Naive thymus-derived CD4-positive, alpha-beta T cell (primary cell): ENCODE data around the gene COL24A1. TPM values are rescaled to one million over a fixed set of nuclear protein-coding genes. Genes with fewer than 3 reads are reported as not detected.
"Not testable (repeated sequence)": the region's sequence is repeated elsewhere in the genome, so short reads cannot be mapped to it uniquely, and the experiment has no call there.

Experiments used
- ATAC-seq: fragments of 150-1000 bp; cut with Tn5 transposase; 2 replicates; pipeline ENCODE4 v1.10.0; 2021; ENCODE audit warnings: mild to moderate bottlenecking, moderate library complexity
- CTCF ChIA-PET: fragments of 350-600 bp; sonication (Branson Sonifier 250); formaldehyde crosslinking; loops from one replicate; lab custom pipeline; 2021; ENCODE audit warnings: antibody characterized with exemption; lab: Charles Lee
- POLR2A ChIA-PET: fragments of 350-600 bp; sonication (Branson Sonifier 250); formaldehyde crosslinking; loops from one replicate; lab custom pipeline; 2021; ENCODE audit warnings: antibody characterized with exemption, inconsistent platforms; lab: Charles Lee
- DNase-seq, 9 donors: peaks; one replicate each; pipeline versions ENCODE4 v3.0.0 to v3.0.0-alpha.2; 2020 to 2022; ENCODE audit warnings: mixed read lengths in 1 of 9
- H3K27ac ChIP-seq: one replicate; pipeline ENCODE4 v1.7.0; 2013; ENCODE audit warnings: mild to moderate bottlenecking, low read depth, low read length, moderate library complexity
- H3K27me3 ChIP-seq, 2 donors: one replicate each; pipeline ENCODE4 v1.7.0; 2013; ENCODE audit warnings: low read length in 2 of 2, mild to moderate bottlenecking in 2 of 2, moderate library complexity in 2 of 2; ENCODE audit not compliant: control insufficient read depth in 2 of 2, insufficient read depth in 2 of 2
- H3K36me3 ChIP-seq, 3 experiments: 1 replicate in 2 of 3; 2 replicates in 1 of 3; pipeline ENCODE4 v1.7.0; 2013; ENCODE audit warnings: low read length in 3 of 3, mild to moderate bottlenecking in 3 of 3, moderate library complexity in 1 of 3; ENCODE audit not compliant: insufficient read depth in 3 of 3, control insufficient read depth in 2 of 3
- H3K4me1 ChIP-seq, 2 donors: one replicate each; pipeline ENCODE4 v1.7.0; 2013; ENCODE audit warnings: low read length in 2 of 2, mild to moderate bottlenecking in 2 of 2, moderate library complexity in 1 of 2; ENCODE audit not compliant: control insufficient read depth in 2 of 2, insufficient read depth in 2 of 2
- H3K4me3 ChIP-seq: 2 replicates; pipeline ENCODE4 v1.7.0; 2013; ENCODE audit warnings: mild to moderate bottlenecking, low read length
- H3K9me3 ChIP-seq, 3 experiments: 1 replicate in 2 of 3; 2 replicates in 1 of 3; pipeline ENCODE4 v1.7.0; 2013; ENCODE audit warnings: low read length in 3 of 3; ENCODE audit not compliant: control insufficient read depth in 2 of 3
- H3K27ac Mint-ChIP-seq, 9 donors: one replicate each; pipeline ENCODE4 v1.8.0; 2020 to 2022; ENCODE audit warnings: mixed read lengths in 9 of 9, mild to moderate bottlenecking in 8 of 9, moderate library complexity in 5 of 9, inconsistent platforms in 2 of 9
- H3K27me3 Mint-ChIP-seq, 5 donors: one replicate each; pipeline ENCODE4 v1.8.0; 2021 to 2022; ENCODE audit warnings: mixed read lengths in 5 of 5, mild to moderate bottlenecking in 1 of 5
- H3K36me3 Mint-ChIP-seq, 5 donors: one replicate each; pipeline ENCODE4 v1.8.0; 2020 to 2022; ENCODE audit warnings: mixed read lengths in 5 of 5, mild to moderate bottlenecking in 3 of 5, inconsistent platforms in 1 of 5
- H3K4me1 Mint-ChIP-seq, 7 donors: one replicate each; pipeline ENCODE4 v1.8.0; 2020 to 2022; ENCODE audit warnings: mixed read lengths in 7 of 7, mild to moderate bottlenecking in 3 of 7, inconsistent platforms in 1 of 7
- H3K4me3 Mint-ChIP-seq, 10 donors: one replicate each; pipeline ENCODE4 v1.8.0; 2020 to 2022; ENCODE audit warnings: mild to moderate bottlenecking in 10 of 10, mixed read lengths in 10 of 10, moderate library complexity in 6 of 10, inconsistent platforms in 2 of 10
- H3K9me3 Mint-ChIP-seq, 11 donors: one replicate each; pipeline ENCODE4 v1.8.0; 2020 to 2022; ENCODE audit warnings: mixed read lengths in 11 of 11, mild to moderate bottlenecking in 4 of 11, inconsistent platforms in 1 of 11, moderate library complexity in 1 of 11
- intact Hi-C, 2 donors: fragments of 100-400 bp; cut with micrococcal nuclease; formaldehyde crosslinking; loops; one replicate each; pipeline ENCODE4 v1.15.1; 2023
- polyA plus RNA-seq, 2 donors: library from polyadenylated mRNA; unstranded; fragments of 300-500 nt; fragmentation: Illumina TruSeq; gene quantifications; one replicate each; pipeline ENCODE4 v1.2.3, GENCODE V29; 2021
- total RNA-seq, 6 experiments: library from RNA in 5 of 6; stranded (reverse) in 5 of 6; gene quantifications; 1 replicate in 5 of 6; 2 replicates in 1 of 6; pipeline ENCODE4 v1.2.3 and lab custom pipeline; 2021 to 2026

The COL24A1 gene
- total and polyA plus RNA-seq, 7 experiments from 2014 or later, result 0.40 to 1.5 TPM; not detected in 5

GRCh38 chr1:85864727-85865126 is 291.8 kb downstream of the COL24A1 start:
- Histone ChIP-seq H3K4me1 (no peaks in the 10 kb centered on the region), H3K27ac (no peak overlapping the region), H3K36me3 (no peaks in the 10 kb centered on the region), H3K9me3 (no peaks in the 10 kb centered on the region), H3K4me3 (no peak overlapping the region), H3K27me3 (no peaks in the 10 kb centered on the region)
- Mint-ChIP-seq H3K36me3 (no peaks in the 10 kb centered on the region), H3K4me1 (no peaks in the 10 kb centered on the region), H3K27ac (no peak overlapping the region), H3K9me3 (peaks cover 0 to 5% (median 0%) of the 10 kb centered on the region in 11 donors), H3K4me3 (no peak overlapping the region), H3K27me3 (peaks cover 0 to 7% (median 0%) of the 10 kb centered on the region in 5 donors)
- no peak for DNase-seq
- CTCF ChIA-PET, result no interaction called here
- POLR2A ChIA-PET, result no interaction called here
- no peak for ATAC-seq
- intact Hi-C loops, result no loop called here

DNA sequence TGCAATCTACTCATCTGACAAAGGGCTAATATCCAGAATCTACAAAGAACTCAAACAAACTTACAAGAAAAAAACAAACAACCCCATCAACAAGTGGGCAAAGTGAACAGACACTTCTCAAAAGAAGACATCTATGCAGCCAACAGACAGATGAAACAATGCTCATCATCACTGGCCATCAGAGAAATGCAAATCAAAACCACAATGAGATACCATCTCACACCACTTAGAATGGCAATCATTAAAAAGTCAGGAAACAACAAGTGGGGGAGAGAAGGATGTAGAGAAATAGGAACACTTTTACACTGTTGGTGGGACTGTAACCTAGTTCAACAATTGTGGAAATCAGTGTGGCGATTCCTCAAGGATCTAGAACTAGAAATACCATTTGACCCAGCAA is 292.9 kb downstream of the COL24A1 start:
- ATAC-seq, DNase-seq, intact Hi-C loops, H3K9me3 ChIP-seq, H3K4me1 ChIP-seq, H3K36me3 Mint-ChIP-seq, H3K27ac ChIP-seq, H3K36me3 ChIP-seq, H3K9me3 Mint-ChIP-seq, H3K4me3 Mint-ChIP-seq, H3K4me3 ChIP-seq, H3K27ac Mint-ChIP-seq, POLR2A ChIA-PET, H3K4me1 Mint-ChIP-seq, CTCF ChIA-PET, H3K27me3 ChIP-seq: not testable (repeated sequence)
- peaks cover 0 to 11% (median 0%) of the 10 kb centered on the region in 5 donors for H3K27me3 Mint-ChIP-seq

DNA sequence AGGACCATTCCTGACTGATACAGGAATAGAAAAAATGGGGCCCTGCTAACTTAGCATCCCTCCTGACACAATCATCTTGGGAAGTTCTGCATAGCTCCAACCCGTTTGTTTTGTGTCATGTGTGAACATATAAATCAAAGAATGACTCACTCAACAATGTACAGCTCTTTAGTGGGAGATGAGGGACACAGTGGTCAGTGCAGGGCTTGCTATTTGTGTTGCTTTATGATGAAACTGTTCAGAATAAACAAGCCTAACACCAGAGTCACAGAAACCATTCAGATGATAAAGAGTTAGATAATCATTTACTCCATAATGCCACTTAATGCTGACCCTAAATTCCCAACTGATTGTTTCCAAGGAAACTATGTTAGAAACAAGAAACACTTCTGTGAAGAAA is 294.1 kb downstream of the COL24A1 start:
- no peak overlapping the region for H3K27ac Mint-ChIP-seq
- CTCF ChIA-PET, result no interaction called here
- H3K36me3 Mint-ChIP-seq, result no peaks in the 10 kb centered on the region
- intact Hi-C loops, result no loop called here
- Histone ChIP-seq H3K36me3 (no peaks in the 10 kb centered on the region), H3K4me3 (no peak overlapping the region), H3K4me1 (no peaks in the 10 kb centered on the region), H3K27ac (no peak overlapping the region), H3K27me3 (no peaks in the 10 kb centered on the region), H3K9me3 (no peaks in the 10 kb centered on the region)
- H3K4me3 Mint-ChIP-seq, result no peak overlapping the region
- peaks cover 0 to 5% (median 0%) of the 10 kb centered on the region in 11 donors for H3K9me3 Mint-ChIP-seq
- no peaks in the 10 kb centered on the region for H3K4me1 Mint-ChIP-seq
- POLR2A ChIA-PET, result no interaction called here
- no peak for ATAC-seq
- DNase-seq, result no peak
- H3K27me3 Mint-ChIP-seq, result peaks cover 0 to 12% (median 0%) of the 10 kb centered on the region in 5 donors

DNA sequence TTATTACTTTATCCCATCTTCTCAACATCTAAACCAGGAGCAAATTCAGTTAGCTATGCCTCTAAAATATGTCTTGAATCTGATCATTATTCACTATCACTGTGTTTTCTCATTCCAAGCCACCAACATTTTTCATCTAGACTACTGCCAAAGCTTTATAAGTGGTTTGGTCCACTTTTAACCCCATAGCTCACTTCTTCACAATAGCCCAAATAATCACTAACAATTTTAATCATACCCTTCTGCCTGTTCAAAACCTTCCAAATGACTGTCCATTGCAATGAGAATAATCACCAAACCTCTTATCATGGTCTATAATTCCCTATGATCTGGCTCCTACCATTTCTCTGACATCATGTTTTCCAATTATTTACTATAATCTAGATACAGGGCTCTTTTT is 298.6 kb downstream of the COL24A1 start:
- H3K4me3 Mint-ChIP-seq, result no peak overlapping the region
- H3K27ac Mint-ChIP-seq, result no peak overlapping the region
- ATAC-seq (no peak), DNase-seq (no peak)
- no peaks in the 10 kb centered on the region for H3K36me3 Mint-ChIP-seq
- Histone ChIP-seq H3K9me3 (no peaks in the 10 kb centered on the region), H3K4me3 (no peak overlapping the region), H3K27ac (no peak overlapping the region), H3K4me1 (no peaks in the 10 kb centered on the region), H3K36me3 (no peaks in the 10 kb centered on the region), H3K27me3 (no peaks in the 10 kb centered on the region)
- H3K27me3 Mint-ChIP-seq, result peaks cover 0 to 18% (median 6%) of the 10 kb centered on the region in 5 donors
- peaks cover 0 to 12% (median 0%) of the 10 kb centered on the region in 11 donors for H3K9me3 Mint-ChIP-seq
- ChIA-PET POLR2A (no interaction called here), CTCF (no interaction called here)
- intact Hi-C loops, result no loop called here
- H3K4me1 Mint-ChIP-seq, result no peaks in the 10 kb centered on the region

- intact Hi-C loops, result no loop called here
- no peak for ATAC-seq
- CTCF ChIA-PET, result no interaction called here
Measured at GRCh38 chr1:85850238-85850637, 306.3 kb downstream of the COL24A1 start.

GRCh38 chr1:85849660-85850059 is 306.9 kb downstream of the COL24A1 start:
- Histone ChIP-seq H3K4me1 (no peaks in the 10 kb centered on the region), H3K4me3 (no peak overlapping the region), H3K27ac (no peak overlapping the region), H3K9me3 (no peaks in the 10 kb centered on the region), H3K27me3 (no peaks in the 10 kb centered on the region), H3K36me3 (no peaks in the 10 kb centered on the region)
- ATAC-seq (no peak), DNase-seq (no peak)
- Mint-ChIP-seq H3K36me3 (no peaks in the 10 kb centered on the region), H3K4me3 (no peak overlapping the region), H3K27me3 (no peaks in the 10 kb centered on the region), H3K9me3 (no peaks in the 10 kb centered on the region), H3K27ac (no peak overlapping the region), H3K4me1 (no peaks in the 10 kb centered on the region)
- POLR2A ChIA-PET, result no interaction called here
- CTCF ChIA-PET, result no interaction called here
- intact Hi-C loops, result no loop called here

More at GRCh38 chr1:85850238-85850637, 306.3 kb downstream of the COL24A1 start:
- Mint-ChIP-seq H3K27me3 (no peaks in the 10 kb centered on the region), H3K9me3 (no peaks in the 10 kb centered on the region), H3K27ac (no peak overlapping the region), H3K4me3 (no peak overlapping the region), H3K4me1 (no peaks in the 10 kb centered on the region), H3K36me3 (no peaks in the 10 kb centered on the region)
- Histone ChIP-seq H3K4me3 (no peak overlapping the region), H3K9me3 (no peaks in the 10 kb centered on the region), H3K27me3 (no peaks in the 10 kb centered on the region), H3K36me3 (no peaks in the 10 kb centered on the region), H3K4me1 (no peaks in the 10 kb centered on the region), H3K27ac (no peak overlapping the region)
- DNase-seq, result no peak
- POLR2A ChIA-PET, result no interaction called here

GRCh38 chr1:85847356-85847755 is 309.2 kb downstream of the COL24A1 start:
- Mint-ChIP-seq H3K9me3 (no peaks in the 10 kb centered on the region), H3K27me3 (peaks cover 0 to 6% (median 0%) of the 10 kb centered on the region in 5 donors), H3K36me3 (no peaks in the 10 kb centered on the region), H3K27ac (no peak overlapping the region), H3K4me1 (no peaks in the 10 kb centered on the region), H3K4me3 (no peak overlapping the region)
- no peaks in the 10 kb centered on the region for H3K36me3 ChIP-seq
- ChIA-PET CTCF (no interaction called here), POLR2A (no interaction called here)
- intact Hi-C loops, result no loop called here
- no peaks in the 10 kb centered on the region for H3K4me1 ChIP-seq
- no peaks in the 10 kb centered on the region for H3K9me3 ChIP-seq
- no peak overlapping the region for H3K4me3 ChIP-seq
- ATAC-seq (no peak), DNase-seq (no peak)
- H3K27me3 ChIP-seq, result no peaks in the 10 kb centered on the region
- H3K27ac ChIP-seq, result no peak overlapping the region
